Measurements from ENCODE around the gene TRPM2.

DNA sequence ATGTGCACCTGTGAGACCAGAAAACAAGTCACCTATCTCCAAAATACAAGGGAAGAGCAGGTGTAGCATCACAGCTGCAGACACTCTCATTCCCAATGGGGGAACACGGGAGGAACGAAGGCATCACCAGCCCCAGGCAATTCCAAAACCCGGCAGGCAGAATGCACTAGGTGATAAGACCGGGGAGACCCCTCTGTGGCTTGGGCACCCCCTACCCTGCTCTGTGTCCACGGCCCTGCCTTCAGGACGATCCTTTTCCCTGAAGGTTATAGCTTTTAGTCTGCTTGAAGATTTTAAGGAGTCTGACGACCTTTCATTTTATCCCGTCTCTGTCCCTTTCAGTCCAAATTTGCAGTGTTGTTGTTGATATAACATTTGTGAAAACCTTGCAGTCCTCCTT is 19.2 kb downstream of the TRPM2 start:
- TF ChIP-seq, protein P1, sequence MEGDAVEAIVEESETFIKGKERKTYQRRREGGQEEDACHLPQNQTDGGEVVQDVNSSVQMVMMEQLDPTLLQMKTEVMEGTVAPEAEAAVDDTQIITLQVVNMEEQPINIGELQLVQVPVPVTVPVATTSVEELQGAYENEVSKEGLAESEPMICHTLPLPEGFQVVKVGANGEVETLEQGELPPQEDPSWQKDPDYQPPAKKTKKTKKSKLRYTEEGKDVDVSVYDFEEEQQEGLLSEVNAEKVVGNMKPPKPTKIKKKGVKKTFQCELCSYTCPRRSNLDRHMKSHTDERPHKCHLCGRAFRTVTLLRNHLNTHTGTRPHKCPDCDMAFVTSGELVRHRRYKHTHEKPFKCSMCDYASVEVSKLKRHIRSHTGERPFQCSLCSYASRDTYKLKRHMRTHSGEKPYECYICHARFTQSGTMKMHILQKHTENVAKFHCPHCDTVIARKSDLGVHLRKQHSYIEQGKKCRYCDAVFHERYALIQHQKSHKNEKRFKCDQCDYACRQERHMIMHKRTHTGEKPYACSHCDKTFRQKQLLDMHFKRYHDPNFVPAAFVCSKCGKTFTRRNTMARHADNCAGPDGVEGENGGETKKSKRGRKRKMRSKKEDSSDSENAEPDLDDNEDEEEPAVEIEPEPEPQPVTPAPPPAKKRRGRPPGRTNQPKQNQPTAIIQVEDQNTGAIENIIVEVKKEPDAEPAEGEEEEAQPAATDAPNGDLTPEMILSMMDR (IDR thresholded peaks at IDR 0.05), result no peak
- TF ChIP-seq POLR2A (IDR thresholded peaks at IDR 0.05), result no peak
